ENCODE data around the gene BEND6.

- TF ChIP-seq CTCF (IDR thresholded peaks at IDR 0.05) (no peak), POLR2A (IDR thresholded peaks at IDR 0.05) (no peak)
Observed at GRCh38 chr6:56956491-56956890, 1.6 kb downstream of the BEND6 start.

All from body of pancreas (tissue), 4 donors.